Measurements from ENCODE around the gene SLC17A4.

DNA sequence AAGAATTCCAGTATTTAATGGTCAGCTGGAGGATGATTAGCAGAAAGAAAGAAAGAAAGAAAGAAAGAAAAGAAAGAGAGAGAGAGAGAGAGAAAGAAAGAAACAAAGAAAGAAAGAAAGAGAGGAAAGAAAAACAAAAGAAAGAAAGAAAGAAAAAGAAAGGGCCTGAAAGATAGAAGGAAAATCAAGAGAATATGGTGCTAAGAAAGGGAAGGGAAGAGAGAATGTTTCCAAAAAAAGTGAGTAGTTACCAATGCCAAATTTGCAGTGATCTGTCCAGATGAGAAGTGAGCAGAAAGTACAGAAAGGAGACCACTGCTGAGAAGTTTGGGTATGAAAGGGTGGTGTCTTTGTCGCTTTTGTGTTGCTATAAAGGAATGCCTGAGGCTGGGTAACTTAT is 26.6 kb downstream of the SLC17A4 start:
- TF ChIP-seq, protein P1, sequence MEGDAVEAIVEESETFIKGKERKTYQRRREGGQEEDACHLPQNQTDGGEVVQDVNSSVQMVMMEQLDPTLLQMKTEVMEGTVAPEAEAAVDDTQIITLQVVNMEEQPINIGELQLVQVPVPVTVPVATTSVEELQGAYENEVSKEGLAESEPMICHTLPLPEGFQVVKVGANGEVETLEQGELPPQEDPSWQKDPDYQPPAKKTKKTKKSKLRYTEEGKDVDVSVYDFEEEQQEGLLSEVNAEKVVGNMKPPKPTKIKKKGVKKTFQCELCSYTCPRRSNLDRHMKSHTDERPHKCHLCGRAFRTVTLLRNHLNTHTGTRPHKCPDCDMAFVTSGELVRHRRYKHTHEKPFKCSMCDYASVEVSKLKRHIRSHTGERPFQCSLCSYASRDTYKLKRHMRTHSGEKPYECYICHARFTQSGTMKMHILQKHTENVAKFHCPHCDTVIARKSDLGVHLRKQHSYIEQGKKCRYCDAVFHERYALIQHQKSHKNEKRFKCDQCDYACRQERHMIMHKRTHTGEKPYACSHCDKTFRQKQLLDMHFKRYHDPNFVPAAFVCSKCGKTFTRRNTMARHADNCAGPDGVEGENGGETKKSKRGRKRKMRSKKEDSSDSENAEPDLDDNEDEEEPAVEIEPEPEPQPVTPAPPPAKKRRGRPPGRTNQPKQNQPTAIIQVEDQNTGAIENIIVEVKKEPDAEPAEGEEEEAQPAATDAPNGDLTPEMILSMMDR (IDR thresholded peaks at IDR 0.05; ENCODE audit: poor library complexity): no peak
- TF ChIP-seq EZH2 (IDR thresholded peaks at IDR 0.05; ENCODE audit: borderline replicate concordance): no peak

Measured in hepatocyte (in vitro differentiated cells).